DOHH2 (cell line): ENCODE data around the gene INPPL1.
"Not testable (repeated sequence)": the region's sequence is repeated elsewhere in the genome, so short reads cannot be mapped to it uniquely, and the experiment has no call there.

Source experiments
- H3F3A ChIP-seq: fragments of 200-600 bp; sonication (generic), shearing (Covaris generic); 2 replicates; pipeline ENCODE4 v1.6.0; 2016; ENCODE audit warnings: antibody characterized with exemption, mild to moderate bottlenecking; ENCODE audit not compliant: control insufficient read depth, insufficient read depth
- H3K27ac ChIP-seq: fragments of 200-600 bp; sonication (generic); 2 replicates; pipeline ENCODE4 v1.5.1; 2014; ENCODE audit warnings: low read depth, mild to moderate bottlenecking, low read length, moderate library complexity
- H3K27me3 ChIP-seq: fragments of 200-600 bp; sonication (generic); 2 replicates; pipeline ENCODE4 v1.6.1; 2014; ENCODE audit warnings: mild to moderate bottlenecking, low read length, mixed read lengths; ENCODE audit not compliant: control insufficient read depth
- H3K36me3 ChIP-seq: fragments of 200-600 bp; sonication (generic); 2 replicates; pipeline ENCODE4 v1.6.1; 2014; ENCODE audit warnings: mild to moderate bottlenecking, low read length, moderate library complexity, mixed read lengths; ENCODE audit not compliant: control insufficient read depth
- H3K4me1 ChIP-seq: fragments of 200-600 bp; sonication (generic); 2 replicates; pipeline ENCODE4 v1.6.1; 2014; ENCODE audit warnings: mild to moderate bottlenecking, low read length, mixed read lengths; ENCODE audit not compliant: control insufficient read depth
- H3K4me2 ChIP-seq: fragments of 200-600 bp; sonication (generic); 2 replicates; pipeline ENCODE4 v1.6.0; 2014; ENCODE audit warnings: mild to moderate bottlenecking, low read length, moderate library complexity
- H3K4me3 ChIP-seq: fragments of 200-600 bp; sonication (generic); 2 replicates; pipeline ENCODE4 v1.5.1; 2014; ENCODE audit warnings: mild to moderate bottlenecking, low read length, mixed read lengths
- H3K79me2 ChIP-seq: fragments of 200-600 bp; sonication (generic); 2 replicates; pipeline ENCODE4 v1.6.1; 2014; ENCODE audit warnings: mild to moderate bottlenecking, low read length, mixed read lengths; ENCODE audit not compliant: control insufficient read depth
- H3K9me2 ChIP-seq: fragments of 200-600 bp; sonication (generic); replicated peaks from 2 replicates; pipeline ENCODE4 v1.6.1; 2014; ENCODE audit warnings: mild to moderate bottlenecking, low read length, mixed read lengths; ENCODE audit not compliant: control insufficient read depth
- H3K9me3 ChIP-seq: fragments of 200-600 bp; sonication (generic); 2 replicates; pipeline ENCODE4 v1.6.1; 2014; ENCODE audit warnings: antibody characterized with exemption, low read length, mixed read lengths; ENCODE audit not compliant: control insufficient read depth, insufficient read depth
- H4K20me1 ChIP-seq: fragments of 200-600 bp; sonication (generic); 2 replicates; pipeline ENCODE4 v1.6.0; 2014; ENCODE audit warnings: low read depth, mild to moderate bottlenecking, antibody characterized with exemption, low read length, moderate library complexity; ENCODE audit not compliant: control insufficient read depth, insufficient read depth
- CTCF ChIP-seq: fragments of 200-600 bp; sonication (generic); IDR thresholded peaks from one replicate; pipeline ENCODE4 v1.5.1; 2014; ENCODE audit warnings: antibody characterized with exemption, mild to moderate bottlenecking, low read depth, low read length; ENCODE audit not compliant: poor library complexity, severe bottlenecking
- EZH2phosphoT487 ChIP-seq: fragments of 200-600 bp; sonication (generic); IDR thresholded peaks from 2 replicates; pipeline ENCODE4 v1.6.1; 2017; ENCODE audit warnings: borderline replicate concordance, mild to moderate bottlenecking, antibody characterized with exemption, low read length, moderate library complexity, mixed read lengths

Gene INPPL1

DNA sequence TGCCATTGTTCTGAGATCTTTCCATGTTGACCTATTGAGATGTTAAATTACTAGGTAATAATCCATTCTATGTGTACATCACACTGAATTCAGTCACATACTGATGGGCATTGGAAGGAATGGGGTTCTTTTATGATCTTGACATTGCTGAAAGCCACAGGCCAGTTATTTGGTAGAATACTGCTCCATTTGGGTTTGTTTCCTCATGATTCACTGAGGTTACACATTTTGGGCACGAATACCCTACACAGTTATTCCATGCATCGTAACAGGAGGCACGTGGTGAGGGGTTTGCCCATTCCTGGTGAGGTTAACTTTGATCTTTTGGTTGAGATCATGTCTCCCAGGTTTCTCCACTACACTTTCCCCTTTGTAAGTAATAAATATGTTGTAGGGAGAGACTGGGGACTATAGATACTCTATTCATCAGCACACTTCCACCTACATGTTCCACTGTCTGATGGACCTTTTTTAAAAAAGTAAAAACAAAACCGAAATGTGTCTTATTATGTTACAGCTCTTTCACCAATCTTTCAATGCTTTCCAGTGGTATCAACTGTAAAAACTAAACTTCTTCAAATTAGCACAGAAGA, 44.7 kb upstream of the INPPL1 start:
- Histone ChIP-seq H3K4me1 (no peaks in the 10 kb centered on the region), H3K36me3 (no peaks in the 10 kb centered on the region), H3F3A (no peaks in the 10 kb centered on the region), H3K4me2 (no peak overlapping the region), H3K9me2 (no peaks in the 10 kb centered on the region), H3K79me2 (no peaks in the 10 kb centered on the region), H3K4me3 (no peak overlapping the region), H3K27me3 (peaks cover 23% of the 10 kb centered on the region), H3K9me3 (no peaks in the 10 kb centered on the region), H4K20me1 (no peaks in the 10 kb centered on the region), H3K27ac (no peak overlapping the region)
- TF ChIP-seq CTCF (no peak), EZH2phosphoT487 (no peak)

DNA sequence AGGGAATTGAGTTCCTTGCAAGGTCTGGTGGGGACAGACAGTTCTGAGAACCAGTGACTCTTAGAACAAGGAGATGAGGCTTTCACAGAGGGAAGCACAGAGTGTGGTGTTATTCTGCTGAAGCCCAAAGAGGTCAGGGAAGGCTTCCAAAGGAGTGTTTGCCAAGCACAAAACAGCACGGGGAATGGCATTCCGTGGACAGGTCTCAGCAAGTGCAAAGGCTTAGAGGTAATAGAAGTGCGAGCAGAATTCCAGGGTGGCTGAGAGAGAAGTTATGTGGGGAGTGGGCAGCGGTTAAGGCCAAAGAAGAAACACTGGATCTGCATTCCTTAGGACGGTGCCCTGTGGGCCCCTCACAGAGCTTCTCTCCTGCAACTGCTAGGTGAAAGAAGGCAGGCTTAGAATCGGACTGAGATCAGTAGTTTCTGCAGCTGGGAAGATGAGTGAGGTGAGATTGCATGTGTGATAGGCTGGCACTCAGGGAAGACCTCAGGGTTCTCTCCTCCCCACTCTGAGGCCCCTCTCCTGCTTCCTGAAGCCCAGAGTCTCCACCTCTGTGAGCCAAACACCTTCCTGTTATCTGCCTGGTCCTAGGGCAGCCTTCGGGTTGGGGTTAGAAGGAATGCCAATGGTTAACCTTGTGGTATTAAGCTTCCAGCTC, 43.5 kb upstream of the INPPL1 start:
- H3F3A ChIP-seq, H3K36me3 ChIP-seq, H3K9me3 ChIP-seq, H4K20me1 ChIP-seq, H3K4me2 ChIP-seq, H3K4me1 ChIP-seq, H3K27ac ChIP-seq, H3K4me3 ChIP-seq, H3K9me2 ChIP-seq, H3K79me2 ChIP-seq: not testable (repeated sequence)
- peaks cover 23% of the 10 kb centered on the region for H3K27me3 ChIP-seq

DNA sequence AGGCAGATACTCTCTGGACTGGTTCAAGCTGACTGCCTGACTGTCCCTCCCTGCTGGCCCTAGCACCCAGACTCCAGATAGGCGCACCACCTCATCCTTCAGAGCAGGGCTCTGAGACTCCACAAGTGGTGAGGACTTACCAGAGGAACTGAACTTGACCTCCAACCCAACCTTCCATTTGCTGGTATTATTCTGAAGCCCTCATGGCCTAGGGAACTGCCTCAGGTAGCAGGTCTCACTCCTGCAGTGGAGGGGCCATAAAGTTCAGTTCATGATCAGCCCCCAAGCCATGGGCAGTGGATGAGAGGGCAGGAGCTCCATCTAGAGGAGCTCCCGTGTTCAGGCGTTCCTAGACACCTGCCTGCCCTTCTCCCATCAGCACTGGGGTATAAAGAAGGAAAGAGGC, 43.0 kb upstream of the INPPL1 start:
- H3K27me3 ChIP-seq: peaks cover 23% of the 10 kb centered on the region
- not testable (repeated sequence) for H3K79me2 ChIP-seq, H3K9me3 ChIP-seq, H3K4me3 ChIP-seq, H4K20me1 ChIP-seq, H3K4me1 ChIP-seq, H3F3A ChIP-seq, H3K9me2 ChIP-seq, H3K36me3 ChIP-seq, H3K27ac ChIP-seq, H3K4me2 ChIP-seq

DNA sequence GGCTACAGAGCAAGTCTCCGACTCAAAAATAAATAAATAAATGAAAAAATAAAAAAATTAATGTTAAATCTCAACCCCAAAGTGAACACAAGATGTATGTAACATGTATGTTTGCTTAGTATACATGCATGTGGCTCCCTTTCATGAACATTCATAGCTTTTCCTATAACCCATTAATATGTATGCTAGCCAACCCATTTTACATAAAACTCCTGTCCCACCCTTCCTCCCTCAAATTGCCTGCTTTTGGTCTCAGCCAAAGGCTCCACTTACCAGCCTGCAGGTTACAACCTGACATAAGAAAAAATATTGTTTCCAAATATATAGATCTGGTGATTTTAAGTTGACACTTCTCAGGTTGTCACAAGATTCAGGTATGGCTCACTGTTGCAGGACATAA, 36.3 kb upstream of the INPPL1 start:
- Histone ChIP-seq H3K36me3 (no peaks in the 10 kb centered on the region), H4K20me1 (no peaks in the 10 kb centered on the region), H3K4me2 (no peak overlapping the region), H3K79me2 (no peaks in the 10 kb centered on the region), H3K4me3 (no peak overlapping the region), H3K4me1 (no peaks in the 10 kb centered on the region), H3K27ac (no peak overlapping the region), H3F3A (no peaks in the 10 kb centered on the region), H3K27me3 (peaks cover 8% of the 10 kb centered on the region; the same call in 1 of the 2 replicates), H3K9me2 (no peaks in the 10 kb centered on the region), H3K9me3 (no peaks in the 10 kb centered on the region)
- TF ChIP-seq CTCF: no peak
- no peak for TF ChIP-seq EZH2phosphoT487
